Endometrial microvascular endothelial cells (primary cell): ENCODE data around the gene NAIF1. TPM values are rescaled to one million over a fixed set of nuclear protein-coding genes. Genes with fewer than 3 reads are reported as not detected.

Experiments
- in situ Hi-C: cut with HindIII; loops from 2 replicates; pipeline ENCODE4 v1.10.0; 2017; ENCODE audit warnings: low sequenced_read_pairs, low pct_unique_long_range_greater_than_20kb; ENCODE audit errors: inconsistent ontology term
- total RNA-seq: library from RNA; depleted of rRNA; stranded (reverse); fragments of >200 nt; gene quantifications from one replicate; pipeline ENCODE4 v1.2.3, GENCODE V29; 2015; ENCODE audit errors: inconsistent ontology term

NAIF1 gene
- total RNA-seq, 1 donor from 2014 or later, result 12.9 TPM

DNA sequence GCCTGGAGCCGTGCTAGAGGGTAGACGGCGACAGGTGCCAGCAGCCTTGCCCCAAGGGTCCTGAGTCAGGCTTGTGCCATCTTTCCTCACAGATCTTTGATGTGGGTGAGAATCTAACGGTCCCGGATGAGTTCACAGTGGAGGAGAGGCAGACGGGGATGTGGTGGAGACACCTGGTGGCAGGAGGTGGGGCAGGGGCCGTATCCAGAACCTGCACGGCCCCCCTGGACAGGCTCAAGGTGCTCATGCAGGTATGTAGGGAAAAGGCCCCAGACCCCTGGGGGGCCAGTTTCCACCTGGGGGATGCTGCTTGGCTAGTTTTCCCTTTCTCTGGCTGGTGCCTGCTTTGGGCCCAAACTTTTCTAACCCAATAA lies 36.5 kb upstream of the NAIF1 start:
- in situ Hi-C loops, result no loop called here

DNA sequence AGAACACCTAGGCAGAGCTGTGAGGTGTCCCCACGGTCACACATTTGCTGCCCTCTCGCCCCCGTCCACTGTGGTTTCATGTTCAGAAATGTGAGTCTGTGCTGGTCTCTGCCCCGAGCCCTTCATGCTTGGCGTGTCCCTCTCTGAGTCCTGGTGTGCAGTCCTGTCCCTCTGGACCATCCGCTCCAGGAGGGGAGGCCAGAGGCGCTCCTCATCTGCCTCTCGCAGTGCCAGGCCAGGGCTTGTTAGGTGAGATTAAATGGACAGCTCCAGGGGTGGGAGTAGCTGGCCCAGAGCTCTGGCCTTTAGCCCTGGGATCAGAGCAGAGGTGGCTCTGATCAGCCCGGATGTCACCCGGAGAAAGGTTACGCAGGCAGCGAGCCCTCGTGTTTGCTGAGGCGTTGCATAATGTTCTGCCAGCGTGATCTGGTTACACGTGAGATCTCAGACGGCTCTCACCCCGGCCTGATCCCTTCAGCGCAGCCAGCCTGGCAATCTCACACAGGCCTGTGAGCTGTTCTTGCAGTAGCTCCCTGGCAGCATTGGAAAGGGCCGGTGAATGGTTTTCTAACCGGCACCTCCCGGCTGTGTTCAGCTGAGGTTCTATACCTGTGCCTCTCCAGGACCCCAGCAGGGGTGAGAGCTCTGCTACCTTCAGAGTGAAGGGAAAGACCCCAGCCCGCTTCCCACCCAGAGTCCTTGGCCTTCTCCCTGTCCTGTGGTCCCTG lies 35.9 kb upstream of the NAIF1 start:
- in situ Hi-C loops, result no loop called here

DNA sequence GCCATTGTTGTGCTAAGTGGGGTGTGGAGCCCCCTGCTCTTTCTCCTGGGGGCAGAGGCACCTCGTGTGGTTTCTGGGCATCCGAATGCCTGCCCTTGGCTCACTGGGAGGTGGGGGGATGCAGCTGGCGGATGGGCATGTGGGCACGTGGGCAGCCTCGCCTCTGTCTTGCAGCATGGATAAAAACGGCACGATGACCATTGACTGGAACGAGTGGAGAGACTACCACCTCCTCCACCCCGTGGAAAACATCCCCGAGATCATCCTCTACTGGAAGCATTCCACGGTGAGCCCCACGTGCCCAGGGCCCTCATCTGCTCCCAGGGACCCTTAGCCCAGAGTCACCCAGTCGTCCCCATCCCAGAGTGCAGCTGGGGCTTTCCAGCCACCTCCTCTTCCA lies 35.1 kb upstream of the NAIF1 start:
- in situ Hi-C loops, result no loop called here

DNA sequence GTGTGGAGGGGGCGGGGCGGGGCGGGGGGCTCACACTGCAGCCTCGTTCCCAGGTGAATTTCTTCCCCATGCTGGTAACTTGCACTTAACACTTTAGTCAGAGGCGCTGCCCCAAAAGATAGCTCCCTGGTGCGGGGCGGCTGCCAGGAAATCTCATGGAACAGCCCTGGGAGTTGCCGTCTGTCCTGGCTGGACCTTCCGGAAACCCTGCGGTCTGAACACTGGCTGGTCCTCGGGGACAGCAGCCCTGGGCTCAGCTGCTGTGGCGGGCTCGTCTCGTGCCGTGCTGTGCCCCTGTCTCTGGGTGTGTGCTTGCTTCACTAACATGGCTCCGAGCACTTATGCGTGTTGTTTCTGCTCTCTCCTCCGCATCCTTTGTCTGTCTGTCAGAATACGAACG lies 34.6 kb upstream of the NAIF1 start:
- in situ Hi-C loops, result no loop called here

DNA sequence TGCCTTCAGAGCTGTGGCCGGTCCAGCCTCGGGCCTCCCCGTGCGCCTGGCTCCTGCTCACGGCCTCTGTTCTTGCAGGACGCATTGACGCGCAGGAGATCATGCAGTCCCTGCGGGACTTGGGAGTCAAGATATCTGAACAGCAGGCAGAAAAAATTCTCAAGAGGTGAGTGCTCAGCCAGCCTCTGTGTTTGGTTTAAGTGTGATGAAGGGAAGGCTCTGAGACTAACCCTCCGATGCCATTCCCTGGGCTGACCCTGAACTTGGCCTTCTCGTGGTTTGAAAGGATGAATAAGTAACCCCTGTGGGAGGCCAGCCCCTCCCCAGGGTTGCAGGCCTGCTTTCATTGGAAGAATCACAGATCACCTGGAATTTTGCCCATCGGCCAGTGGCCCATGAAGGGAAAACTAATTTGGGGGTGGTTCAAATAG lies 34.1 kb upstream of the NAIF1 start:
- in situ Hi-C loops, result no loop called here

DNA sequence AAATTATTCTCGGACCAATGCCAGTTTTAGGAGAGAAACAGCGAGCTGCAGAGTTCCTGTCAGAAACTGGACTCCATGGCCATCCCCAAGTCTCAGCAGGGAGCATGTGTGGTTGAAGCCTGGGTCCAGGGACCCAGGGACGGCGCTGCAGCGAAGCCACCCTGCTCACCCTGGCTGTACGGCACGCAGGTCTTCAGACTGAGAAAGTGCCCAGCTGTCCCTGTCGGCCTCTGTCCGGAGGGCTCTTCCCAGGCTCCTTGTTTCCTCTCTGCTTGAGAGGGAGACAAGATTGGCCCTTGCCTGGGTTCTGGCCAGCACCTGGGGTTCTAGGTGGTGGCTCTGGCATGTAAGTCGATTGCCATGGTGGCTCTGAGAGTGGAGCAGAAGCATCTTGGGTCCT lies 33.5 kb upstream of the NAIF1 start:
- in situ Hi-C loops, result no loop called here

DNA sequence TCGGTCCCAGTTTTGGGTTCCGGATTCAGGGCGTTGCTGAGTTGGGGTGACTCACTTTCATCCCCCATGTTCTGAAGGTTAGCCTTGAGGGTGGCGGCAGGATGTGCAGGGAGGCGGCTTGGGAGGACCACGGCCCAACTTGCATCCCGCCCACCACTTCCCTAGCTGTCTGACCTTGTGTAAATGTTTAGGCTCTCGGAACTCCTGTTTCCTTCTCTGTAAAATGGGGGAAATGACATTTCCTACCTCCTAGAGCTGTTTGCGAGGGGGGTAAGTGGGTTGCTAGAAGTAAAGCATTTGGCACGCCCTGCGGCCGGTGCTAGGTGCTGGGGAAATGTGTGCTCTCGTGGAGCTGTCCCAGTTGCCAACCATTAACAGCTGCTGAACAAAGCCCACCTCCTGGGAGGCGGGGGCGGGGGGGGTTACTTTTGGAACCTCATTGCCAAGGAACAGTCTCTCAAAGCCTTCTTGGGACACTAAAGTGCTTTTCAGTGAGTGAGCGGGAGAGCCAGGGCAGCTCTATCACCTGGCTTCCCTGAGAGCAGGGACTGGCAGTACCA lies 32.9 kb upstream of the NAIF1 start:
- in situ Hi-C loops, result no loop called here

DNA sequence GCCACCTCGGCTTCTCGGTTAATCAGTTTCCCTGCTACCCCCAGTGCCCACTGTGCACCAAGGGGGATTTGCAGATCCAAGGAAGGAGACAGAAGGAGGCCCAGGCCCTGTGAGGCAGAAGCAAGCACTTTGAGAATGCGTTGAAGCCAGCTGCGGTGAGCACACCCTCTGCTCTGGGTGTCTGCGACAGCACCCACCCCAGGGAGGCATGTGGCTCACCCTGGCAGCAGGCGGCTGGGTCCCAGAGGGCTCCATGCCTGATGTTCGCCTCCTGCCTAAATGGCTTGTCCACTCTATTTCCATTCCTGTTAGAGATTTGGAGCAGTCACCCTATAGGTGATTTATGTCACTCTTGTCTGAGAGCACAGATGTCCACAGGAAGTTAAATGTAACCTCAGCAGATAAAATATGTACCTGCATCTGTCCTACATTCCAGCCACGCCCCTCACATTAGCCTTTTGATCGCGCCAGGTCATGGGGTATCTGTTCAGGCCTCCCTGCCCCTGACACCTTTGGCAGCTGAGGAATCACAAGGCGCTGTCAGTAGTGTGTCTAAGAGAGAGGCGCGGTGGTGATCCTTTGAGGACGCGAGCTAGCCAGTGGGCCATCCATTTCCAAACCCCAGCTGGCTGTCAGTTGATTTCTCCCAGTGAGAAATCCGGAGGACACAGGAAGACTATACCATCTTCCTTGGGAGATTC lies 32.3 kb upstream of the NAIF1 start:
- in situ Hi-C loops, result no loop called here

DNA sequence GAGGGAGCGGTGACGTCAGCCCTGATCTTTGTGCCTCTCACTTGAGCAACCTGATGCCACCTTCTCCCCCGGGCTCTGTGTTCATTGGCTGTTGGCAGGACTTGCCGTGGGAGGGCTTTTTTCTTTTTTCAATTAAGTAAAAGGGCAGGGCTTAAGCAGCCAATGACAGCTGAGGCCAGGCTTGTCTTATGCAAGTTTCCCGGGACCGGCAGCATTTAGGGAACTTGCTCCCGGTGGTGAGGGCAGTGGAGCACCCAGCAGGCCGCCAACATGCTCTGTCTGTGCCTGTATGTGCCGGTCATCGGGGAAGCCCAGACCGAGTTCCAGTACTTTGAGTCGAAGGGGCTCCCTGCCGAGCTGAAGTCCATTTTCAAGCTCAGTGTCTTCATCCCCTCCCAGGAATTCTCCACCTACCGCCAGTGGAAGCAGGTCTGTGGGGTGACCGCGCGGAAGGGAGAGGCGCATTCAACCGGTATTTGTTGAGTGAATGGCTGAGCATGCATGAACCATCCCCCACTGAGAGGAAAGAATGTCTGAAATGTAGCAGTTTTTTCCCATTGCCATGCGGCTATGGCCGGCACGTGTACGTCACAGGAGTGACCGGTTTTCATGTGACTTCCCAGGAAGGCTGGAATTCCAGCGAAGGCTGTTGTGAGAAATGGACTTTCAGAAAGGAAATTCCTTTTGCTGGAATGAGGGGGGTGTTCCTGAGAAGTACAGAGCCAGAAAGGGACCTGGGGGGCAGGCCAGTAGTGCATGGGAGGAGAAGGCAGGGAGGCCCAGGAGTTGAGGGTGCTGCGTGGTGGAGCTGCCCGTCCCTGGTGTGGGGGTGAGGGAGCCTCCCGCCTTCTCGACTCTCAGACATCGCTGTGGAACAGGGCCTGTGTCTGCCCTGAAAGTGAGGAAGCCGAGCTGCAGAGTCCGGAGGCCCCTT lies 31.4 kb upstream of the NAIF1 start:
- in situ Hi-C loops, result no loop called here

DNA sequence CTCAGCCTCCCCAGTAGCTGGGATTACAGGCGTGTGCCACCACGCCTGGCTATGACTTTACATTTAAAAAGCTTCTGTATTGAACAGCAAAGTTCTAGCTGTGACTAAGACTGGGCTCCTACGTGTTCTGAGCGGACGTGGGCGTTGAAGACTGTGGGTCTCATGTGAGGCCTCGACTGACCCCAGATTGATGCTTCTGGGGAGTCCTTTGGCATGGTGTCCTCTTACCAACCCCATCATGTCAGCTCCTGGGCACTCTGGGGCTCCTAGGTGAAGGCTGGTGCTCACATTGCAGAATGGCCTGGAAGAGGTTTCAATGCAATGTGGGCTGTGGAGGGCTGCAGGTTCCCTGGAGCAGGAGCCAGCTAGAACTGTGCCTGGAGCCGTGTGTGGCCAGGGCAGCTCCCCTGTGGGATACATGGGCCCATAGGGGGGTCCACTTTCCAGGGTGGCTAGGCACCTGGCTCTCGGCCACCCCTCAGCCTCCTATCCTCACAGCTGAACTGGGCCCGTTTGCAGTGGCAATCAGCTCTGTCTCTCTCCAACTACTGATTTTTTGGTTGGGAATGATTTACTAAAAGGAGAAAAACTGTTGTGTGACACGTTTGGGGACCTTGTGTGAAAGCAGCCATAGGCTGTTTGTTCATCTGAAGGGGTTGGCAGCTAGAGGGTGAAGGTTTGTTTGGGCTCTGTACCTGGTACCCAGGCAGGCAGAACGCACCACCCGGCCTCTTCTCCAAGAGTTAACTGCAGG lies 30.6 kb upstream of the NAIF1 start:
- in situ Hi-C loops, result no loop called here

DNA sequence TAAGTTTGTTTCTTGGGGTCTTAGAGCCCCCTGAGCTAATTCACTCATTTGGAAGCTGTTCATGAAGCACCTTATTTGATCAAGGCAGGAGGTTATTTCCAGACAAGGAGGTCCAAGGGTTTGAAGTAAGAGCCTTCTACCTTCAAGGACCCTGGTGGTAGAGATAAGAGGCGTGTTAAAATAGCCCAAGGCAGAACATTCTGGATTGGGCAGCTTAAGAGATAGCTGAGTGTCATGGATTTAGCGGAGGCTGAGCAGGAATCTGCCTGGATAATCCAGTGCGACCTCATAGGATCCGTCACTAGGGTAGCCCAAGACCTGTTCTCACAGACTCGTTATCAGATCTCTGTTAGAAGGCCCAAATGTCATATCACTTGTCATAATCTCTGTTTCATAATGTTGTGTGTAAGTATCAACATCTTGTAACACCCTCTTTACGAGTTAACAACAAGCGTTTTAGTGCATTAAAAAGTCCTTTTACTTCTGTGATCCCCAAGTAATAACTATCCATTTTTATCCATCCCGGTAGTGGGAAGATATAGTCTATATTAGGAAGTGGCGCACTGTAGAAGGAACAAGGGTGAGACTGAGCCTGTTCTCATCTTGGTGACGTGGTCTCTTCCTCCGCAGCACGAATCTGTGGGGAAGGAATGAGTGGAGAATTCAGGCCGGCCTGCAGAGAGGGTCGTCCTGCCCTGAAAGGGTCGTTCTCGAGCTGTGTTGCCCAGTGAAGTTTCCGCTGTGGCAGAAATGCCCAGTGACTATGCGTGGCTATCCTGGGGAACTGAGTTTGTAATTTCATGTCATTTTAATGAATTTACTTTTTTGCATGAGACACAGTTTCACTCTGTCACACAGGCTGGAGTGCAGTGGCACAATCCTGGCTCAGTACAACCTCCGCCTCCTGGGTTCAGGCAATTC lies 29.8 kb upstream of the NAIF1 start:
- in situ Hi-C loops, result no loop called here

DNA sequence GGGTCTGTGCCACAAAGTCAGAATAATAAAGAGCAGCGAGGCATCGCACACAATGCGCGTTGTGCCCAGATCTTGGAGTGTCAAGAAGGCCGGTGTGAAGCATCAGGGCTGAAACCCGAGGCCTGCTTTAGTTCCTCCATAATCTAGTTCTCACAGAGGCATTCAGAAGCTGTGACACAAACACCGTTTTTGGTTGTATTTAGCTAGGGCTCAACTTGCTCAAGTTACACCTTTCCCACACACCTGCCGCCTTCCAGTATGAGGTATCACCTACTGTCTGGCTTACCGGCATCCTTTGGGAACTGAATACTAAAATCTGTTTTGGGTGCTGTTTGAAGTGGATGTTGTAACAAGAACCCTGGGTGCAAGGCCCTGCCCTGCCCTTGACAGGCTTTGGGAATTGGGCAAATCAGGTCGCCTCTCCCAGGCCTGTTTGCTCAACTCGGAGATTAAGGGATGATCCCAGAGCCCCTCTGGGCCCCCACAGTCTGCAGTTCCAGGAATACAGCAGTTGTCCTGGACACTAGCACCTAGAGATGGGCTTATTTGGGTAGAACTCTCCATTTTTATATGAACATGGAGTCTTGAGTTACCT lies 27.9 kb upstream of the NAIF1 start:
- in situ Hi-C loops, result no loop called here

DNA sequence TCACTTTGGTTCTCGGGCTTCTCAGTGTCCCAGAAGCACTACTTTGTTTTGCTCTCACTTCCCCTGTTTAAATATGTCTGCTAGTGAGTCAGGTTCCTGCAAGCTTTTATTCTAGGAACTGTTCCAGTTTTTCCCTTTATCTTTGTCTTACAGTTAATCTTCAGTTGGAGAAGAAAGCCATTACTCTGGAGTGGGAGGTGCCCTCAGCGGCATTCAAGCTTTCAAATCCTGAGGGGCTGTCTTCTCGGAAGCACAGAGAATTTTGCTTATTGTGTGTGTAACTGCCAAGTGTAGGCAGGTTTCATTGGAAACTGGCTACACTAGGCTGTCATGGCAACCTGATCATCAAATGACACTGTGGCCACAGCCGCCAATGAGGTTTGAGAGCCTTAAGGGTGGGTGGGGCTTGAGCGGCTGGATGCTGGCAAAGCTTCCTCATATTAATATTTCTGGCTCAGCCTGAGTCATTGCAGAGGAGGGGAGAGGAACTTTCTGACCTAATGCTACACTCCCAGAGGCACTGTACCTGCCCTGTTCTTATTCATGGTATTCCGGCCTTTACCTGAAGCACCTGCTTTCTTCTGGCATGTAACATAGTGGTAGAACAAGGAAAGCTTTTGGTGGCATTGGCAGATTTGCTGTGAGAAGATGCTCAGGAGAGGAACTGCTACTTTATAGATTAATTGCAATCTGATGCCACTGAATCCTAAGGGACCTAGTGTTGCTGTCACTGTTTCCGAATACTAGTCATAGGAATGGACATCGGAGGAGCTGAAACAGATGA lies 27.2 kb upstream of the NAIF1 start:
- in situ Hi-C loops, result no loop called here

DNA sequence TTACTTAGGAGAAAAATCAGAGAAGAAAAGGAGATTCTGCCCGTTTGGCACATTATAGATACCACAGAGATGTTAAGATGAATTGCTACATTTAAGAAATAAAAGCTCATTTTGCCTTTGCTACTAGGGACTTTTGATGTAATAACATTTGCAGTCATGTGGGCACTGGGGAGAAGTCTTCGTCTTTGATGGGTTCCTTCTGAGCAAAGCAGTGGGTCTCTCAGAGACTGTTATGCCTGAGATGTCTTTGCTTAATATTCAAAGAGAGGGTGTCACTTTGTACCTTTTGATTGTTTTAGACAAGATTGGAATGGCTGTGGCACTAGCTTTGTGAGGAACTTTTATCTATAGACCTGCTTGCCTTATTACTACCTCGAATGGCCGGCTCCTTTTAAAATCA lies 25.9 kb upstream of the NAIF1 start:
- in situ Hi-C loops, result no loop called here

DNA sequence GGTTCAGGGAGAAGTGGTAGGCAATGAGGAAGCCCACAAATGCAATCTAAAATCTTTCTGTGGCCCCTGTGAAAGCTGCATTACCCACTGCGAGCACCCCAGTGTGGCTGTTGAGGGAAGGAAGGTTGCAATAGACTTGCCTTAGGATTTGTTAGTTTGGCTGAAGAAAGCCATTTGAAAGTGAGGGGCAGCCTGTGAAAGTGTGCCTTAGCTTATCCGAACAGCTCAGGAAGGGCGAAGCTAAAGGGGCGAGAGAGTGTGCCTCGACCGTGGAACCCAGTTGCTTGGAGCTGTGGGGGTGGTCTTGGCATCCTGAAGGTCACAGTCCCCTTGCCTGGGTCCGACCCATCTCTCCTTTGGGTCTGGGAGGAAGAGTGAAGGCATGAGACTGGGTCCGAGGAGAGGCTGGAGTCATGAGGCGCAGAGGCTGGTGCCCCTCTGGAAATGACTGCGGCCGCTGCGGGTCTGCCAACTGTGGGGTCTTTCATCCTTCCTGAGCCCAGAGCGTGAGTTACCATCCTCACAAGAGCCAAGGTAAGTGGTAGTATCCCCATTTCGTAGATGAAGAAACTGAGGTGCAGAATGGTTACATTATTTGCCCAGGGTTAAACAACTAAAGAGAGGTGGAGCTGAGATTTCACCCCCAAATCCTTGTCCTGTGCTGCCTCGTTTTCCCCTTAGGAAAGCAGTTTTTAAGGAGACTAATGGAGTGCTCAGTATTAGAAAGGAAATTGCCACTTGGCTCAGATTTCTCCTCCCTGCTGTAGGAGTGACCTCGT lies 25.3 kb upstream of the NAIF1 start:
- in situ Hi-C loops, result no loop called here

DNA sequence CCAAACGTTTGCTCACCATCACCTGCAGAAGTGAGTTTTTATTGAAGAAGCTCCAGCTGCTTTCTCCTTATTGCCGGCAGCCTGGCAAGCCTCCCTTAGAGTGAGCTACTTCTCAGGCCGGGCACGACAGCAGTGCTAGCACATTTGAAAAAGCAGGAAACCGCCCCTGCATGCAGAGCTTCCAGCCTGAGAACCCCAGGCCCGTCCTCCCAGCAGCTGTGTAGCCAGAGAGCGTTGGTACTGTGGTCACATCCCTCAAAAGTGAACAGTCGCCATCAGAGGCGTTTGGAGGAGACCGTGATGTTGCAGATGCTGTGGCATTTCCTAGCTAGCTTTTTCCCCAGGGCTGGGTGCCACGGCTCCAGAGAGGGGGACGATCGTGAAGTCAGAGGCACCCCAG lies 24.5 kb upstream of the NAIF1 start:
- in situ Hi-C loops, result no loop called here
